ENCODE measurements around the gene MAP3K8.
A peak's percentile ranks its signal among the peaks of the same experiment; 100 is the strongest.

MAP3K8 gene

GRCh38 chr10:30433730-30434272 is at the start of gene MAP3K8:
MAP3K8 (plus strand) TSS chr10:30434184; CDS start chr10:30438939, 4,755 bp downstream.
- DNase-seq (ENCODE audit: low read depth): peak; percentile 86

GRCh38 chr10:30384701-30385201 is 49.2 kb upstream of the MAP3K8 start:
- peak; percentile 55 for DNase-seq (ENCODE audit: low read depth)

- no peak for DNase-seq (ENCODE audit: low read depth)
Observed at GRCh38 chr10:30386801-30387588, 47.0 kb upstream of the MAP3K8 start.

- DNase-seq (ENCODE audit: low read depth): peak; percentile 45
Observed at GRCh38 chr10:30387646-30388243, 46.2 kb upstream of the MAP3K8 start.

- DNase-seq (ENCODE audit: low read depth): no peak
Observed at GRCh38 chr10:30389543-30389942, 44.4 kb upstream of the MAP3K8 start.

- DNase-seq (ENCODE audit: low read depth): no peak
Observed at GRCh38 chr10:30390207-30390606, 43.8 kb upstream of the MAP3K8 start.

GRCh38 chr10:30391266-30391665 is 42.7 kb upstream of the MAP3K8 start:
- DNase-seq (ENCODE audit: low read depth): no peak

- DNase-seq (ENCODE audit: low read depth): peak; percentile 40
Observed at GRCh38 chr10:30392564-30392990, 41.4 kb upstream of the MAP3K8 start.

- no peak for DNase-seq (ENCODE audit: low read depth)
Observed at GRCh38 chr10:30396293-30396692, 37.7 kb upstream of the MAP3K8 start.

GRCh38 chr10:30396698-30397097 is 37.3 kb upstream of the MAP3K8 start:
- DNase-seq (ENCODE audit: low read depth): no peak

- DNase-seq (ENCODE audit: low read depth): no peak
Observed at GRCh38 chr10:30398193-30398592, 35.8 kb upstream of the MAP3K8 start.

- no peak for DNase-seq (ENCODE audit: low read depth)
Observed at GRCh38 chr10:30398788-30399187, 35.2 kb upstream of the MAP3K8 start.

GRCh38 chr10:30403494-30403893 is 30.5 kb upstream of the MAP3K8 start:
- DNase-seq (ENCODE audit: low read depth): no peak

GRCh38 chr10:30404540-30404939 is 29.4 kb upstream of the MAP3K8 start:
- no peak for DNase-seq (ENCODE audit: low read depth)

- DNase-seq (ENCODE audit: low read depth): no peak
Observed at GRCh38 chr10:30411263-30411662, 22.7 kb upstream of the MAP3K8 start.

GRCh38 chr10:30412901-30413300 is 21.1 kb upstream of the MAP3K8 start:
- DNase-seq (ENCODE audit: low read depth): no peak

GRCh38 chr10:30413996-30414576 is 19.9 kb upstream of the MAP3K8 start:
- DNase-seq (ENCODE audit: low read depth): peak; percentile 73

GRCh38 chr10:30415593-30415992 is 18.4 kb upstream of the MAP3K8 start:
- DNase-seq (ENCODE audit: low read depth): no peak

- DNase-seq (ENCODE audit: low read depth): no peak
Observed at GRCh38 chr10:30417301-30417700, 16.7 kb upstream of the MAP3K8 start.

- no peak for DNase-seq (ENCODE audit: low read depth)
Observed at GRCh38 chr10:30420266-30420665, 13.7 kb upstream of the MAP3K8 start.

GRCh38 chr10:30420766-30421165 is 13.2 kb upstream of the MAP3K8 start:
- DNase-seq (ENCODE audit: low read depth): no peak

GRCh38 chr10:30422151-30422695 is 11.8 kb upstream of the MAP3K8 start:
- DNase-seq (ENCODE audit: low read depth): peak; percentile 38
